Adipocyte (in vitro differentiated cells): Measurements from ENCODE around the gene RNF213.

Source experiments
- DNase-seq: peaks from one replicate; pipeline ENCODE4 v3.0.0-alpha.2; 2015; ENCODE audit warnings: low read depth
- H3K27me3 ChIP-seq: replicated peaks from 2 replicates; pipeline ENCODE4 v1.7.0; 2013; ENCODE audit warnings: mild to moderate bottlenecking, low read length, moderate library complexity; ENCODE audit not compliant: control insufficient read depth, insufficient read depth
- H3K36me3 ChIP-seq: 2 replicates; pipeline ENCODE4 v1.7.0; 2013; ENCODE audit warnings: low read length, mild to moderate bottlenecking, moderate library complexity; ENCODE audit not compliant: control insufficient read depth, insufficient read depth, severe bottlenecking
- H3K4me1 ChIP-seq: 2 replicates; pipeline ENCODE4 v1.7.0; 2013; ENCODE audit warnings: mild to moderate bottlenecking, low read length, moderate library complexity; ENCODE audit not compliant: control insufficient read depth, insufficient read depth
- H3K4me3 ChIP-seq: 2 replicates; pipeline ENCODE4 v1.7.0; 2013; ENCODE audit warnings: mild to moderate bottlenecking, low read length, moderate library complexity
- H3K9ac ChIP-seq: 2 replicates; pipeline ENCODE4 v1.7.0; 2013; ENCODE audit warnings: mild to moderate bottlenecking, low read length, moderate library complexity
- H3K9me3 ChIP-seq: 2 replicates; pipeline ENCODE4 v1.7.0; 2013; ENCODE audit warnings: mild to moderate bottlenecking, low read length, moderate library complexity; ENCODE audit not compliant: control insufficient read depth

RNF213 gene

GRCh38 chr17:80444644-80444979 lies 184.0 kb downstream of the RNF213 start:
- no peak for DNase-seq
- Histone ChIP-seq H3K36me3 (no peaks in the 10 kb centered on the region), H3K4me3 (no peak overlapping the region), H3K9me3 (no peaks in the 10 kb centered on the region), H3K9ac (no peak overlapping the region), H3K27me3 (peaks cover 5% of the 10 kb centered on the region), H3K4me1 (no peaks in the 10 kb centered on the region)

- no peak for DNase-seq
- no peaks in the 10 kb centered on the region for H3K36me3 ChIP-seq
- no peaks in the 10 kb centered on the region for H3K4me1 ChIP-seq
- no peak overlapping the region for H3K9ac ChIP-seq
- H3K27me3 ChIP-seq, result peaks cover 5% of the 10 kb centered on the region
- H3K4me3 ChIP-seq, result no peak overlapping the region
- no peaks in the 10 kb centered on the region for H3K9me3 ChIP-seq
Measured at GRCh38 chr17:80445007-80445725, 184.5 kb downstream of the RNF213 start.

GRCh38 chr17:80445726-80446110 lies 185.1 kb downstream of the RNF213 start:
- no peaks in the 10 kb centered on the region for H3K4me1 ChIP-seq
- no peak overlapping the region for H3K4me3 ChIP-seq
- DNase-seq, result no peak
- H3K9me3 ChIP-seq, result no peaks in the 10 kb centered on the region
- no peaks in the 10 kb centered on the region for H3K36me3 ChIP-seq
- H3K27me3 ChIP-seq, result peaks cover 5% of the 10 kb centered on the region
- no peak overlapping the region for H3K9ac ChIP-seq

- no peaks in the 10 kb centered on the region for H3K4me1 ChIP-seq
- peaks cover 5% of the 10 kb centered on the region for H3K27me3 ChIP-seq
- no peak overlapping the region for H3K4me3 ChIP-seq
- H3K36me3 ChIP-seq, result no peaks in the 10 kb centered on the region
- no peak overlapping the region for H3K9ac ChIP-seq
- H3K9me3 ChIP-seq, result no peaks in the 10 kb centered on the region
- DNase-seq, result peak; percentile 52
Measured at GRCh38 chr17:80446645-80447405, 186.2 kb downstream of the RNF213 start.

GRCh38 chr17:80447790-80448189 lies 187.1 kb downstream of the RNF213 start:
- no peaks in the 10 kb centered on the region for H3K9me3 ChIP-seq
- no peaks in the 10 kb centered on the region for H3K36me3 ChIP-seq
- H3K27me3 ChIP-seq, result peaks cover 2% of the 10 kb centered on the region
- H3K4me3 ChIP-seq, result no peak overlapping the region
- no peak overlapping the region for H3K9ac ChIP-seq
- DNase-seq, result no peak
- peaks cover 1% of the 10 kb centered on the region for H3K4me1 ChIP-seq
